GM12801 (cell line): ENCODE data around the gene STMN1.

Experiments
- CTCF ChIP-seq: IDR thresholded peaks from one replicate; pipeline ENCODE4 v1.5.1; 2011; ENCODE audit warnings: control low read depth; ENCODE audit not compliant: insufficient read length; ENCODE audit errors: extremely low read depth

STMN1 gene

GRCh38 chr1:25904943-25905679, 1.1 kb downstream of the STMN1 start:
- no peak for TF ChIP-seq CTCF

- no peak for TF ChIP-seq CTCF
Observed at GRCh38 chr1:25903986-25904385, 2.2 kb downstream of the STMN1 start.

GRCh38 chr1:25902462-25902861, 3.8 kb downstream of the STMN1 start:
- TF ChIP-seq CTCF: no peak

GRCh38 chr1:25900219-25900618, 6.0 kb downstream of the STMN1 start:
- no peak for TF ChIP-seq CTCF

GRCh38 chr1:25899792-25900191, 6.4 kb downstream of the STMN1 start:
- TF ChIP-seq CTCF: no peak

- TF ChIP-seq CTCF: no peak
Observed at GRCh38 chr1:25898223-25899015, 7.8 kb downstream of the STMN1 start.

- TF ChIP-seq CTCF: no peak
Observed at GRCh38 chr1:25897754-25898153, 8.5 kb downstream of the STMN1 start.
